ENCODE measurements around the gene KRTAP5-6.
A peak's percentile ranks its signal among the peaks of the same experiment; 100 is the strongest.

Gene KRTAP5-6

DNA sequence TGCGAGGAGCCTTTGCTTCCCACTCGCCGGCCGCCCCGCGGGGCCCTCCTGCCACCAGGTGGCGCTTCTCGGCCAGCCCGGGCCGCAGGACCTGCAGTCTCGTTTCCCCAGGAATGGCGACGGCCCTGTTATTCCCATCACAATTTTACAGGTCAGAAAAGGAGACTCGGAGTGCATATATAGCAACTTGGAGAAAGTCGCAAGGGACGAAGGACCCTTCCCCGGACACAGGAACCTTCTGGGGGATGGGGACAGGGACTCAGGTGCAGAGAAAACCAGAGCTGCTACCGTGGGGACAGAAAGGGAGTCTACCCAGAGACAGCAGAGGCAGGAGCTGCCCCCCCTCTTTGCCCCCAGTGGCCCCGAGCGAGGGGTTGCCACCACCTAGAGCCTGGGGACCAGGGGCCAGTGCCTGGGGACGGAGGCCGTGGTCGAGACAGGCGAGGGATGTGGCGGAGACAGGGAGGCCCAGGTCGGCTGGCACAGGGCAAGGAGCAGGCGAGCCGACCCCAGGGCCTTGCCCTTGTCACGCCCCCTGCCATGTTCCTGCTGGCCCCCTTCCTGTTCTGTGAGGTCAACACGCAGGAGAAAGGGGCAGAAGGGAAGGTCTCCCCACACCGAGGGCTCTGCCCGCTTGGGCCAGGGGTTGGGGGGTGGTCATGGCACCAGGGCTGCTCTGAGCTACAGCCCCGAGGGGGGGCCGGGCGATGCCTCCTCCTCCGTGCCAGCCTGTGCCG lies 3.5 kb upstream of the KRTAP5-6 start:
- DNase-seq (ENCODE audit: extremely low read depth, low read depth) = peak; percentile 15
- TF ChIP-seq, protein P1, sequence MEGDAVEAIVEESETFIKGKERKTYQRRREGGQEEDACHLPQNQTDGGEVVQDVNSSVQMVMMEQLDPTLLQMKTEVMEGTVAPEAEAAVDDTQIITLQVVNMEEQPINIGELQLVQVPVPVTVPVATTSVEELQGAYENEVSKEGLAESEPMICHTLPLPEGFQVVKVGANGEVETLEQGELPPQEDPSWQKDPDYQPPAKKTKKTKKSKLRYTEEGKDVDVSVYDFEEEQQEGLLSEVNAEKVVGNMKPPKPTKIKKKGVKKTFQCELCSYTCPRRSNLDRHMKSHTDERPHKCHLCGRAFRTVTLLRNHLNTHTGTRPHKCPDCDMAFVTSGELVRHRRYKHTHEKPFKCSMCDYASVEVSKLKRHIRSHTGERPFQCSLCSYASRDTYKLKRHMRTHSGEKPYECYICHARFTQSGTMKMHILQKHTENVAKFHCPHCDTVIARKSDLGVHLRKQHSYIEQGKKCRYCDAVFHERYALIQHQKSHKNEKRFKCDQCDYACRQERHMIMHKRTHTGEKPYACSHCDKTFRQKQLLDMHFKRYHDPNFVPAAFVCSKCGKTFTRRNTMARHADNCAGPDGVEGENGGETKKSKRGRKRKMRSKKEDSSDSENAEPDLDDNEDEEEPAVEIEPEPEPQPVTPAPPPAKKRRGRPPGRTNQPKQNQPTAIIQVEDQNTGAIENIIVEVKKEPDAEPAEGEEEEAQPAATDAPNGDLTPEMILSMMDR (IDR thresholded peaks at IDR 0.05; ENCODE audit: low read depth, low read length) = peak; percentile 96

DNA sequence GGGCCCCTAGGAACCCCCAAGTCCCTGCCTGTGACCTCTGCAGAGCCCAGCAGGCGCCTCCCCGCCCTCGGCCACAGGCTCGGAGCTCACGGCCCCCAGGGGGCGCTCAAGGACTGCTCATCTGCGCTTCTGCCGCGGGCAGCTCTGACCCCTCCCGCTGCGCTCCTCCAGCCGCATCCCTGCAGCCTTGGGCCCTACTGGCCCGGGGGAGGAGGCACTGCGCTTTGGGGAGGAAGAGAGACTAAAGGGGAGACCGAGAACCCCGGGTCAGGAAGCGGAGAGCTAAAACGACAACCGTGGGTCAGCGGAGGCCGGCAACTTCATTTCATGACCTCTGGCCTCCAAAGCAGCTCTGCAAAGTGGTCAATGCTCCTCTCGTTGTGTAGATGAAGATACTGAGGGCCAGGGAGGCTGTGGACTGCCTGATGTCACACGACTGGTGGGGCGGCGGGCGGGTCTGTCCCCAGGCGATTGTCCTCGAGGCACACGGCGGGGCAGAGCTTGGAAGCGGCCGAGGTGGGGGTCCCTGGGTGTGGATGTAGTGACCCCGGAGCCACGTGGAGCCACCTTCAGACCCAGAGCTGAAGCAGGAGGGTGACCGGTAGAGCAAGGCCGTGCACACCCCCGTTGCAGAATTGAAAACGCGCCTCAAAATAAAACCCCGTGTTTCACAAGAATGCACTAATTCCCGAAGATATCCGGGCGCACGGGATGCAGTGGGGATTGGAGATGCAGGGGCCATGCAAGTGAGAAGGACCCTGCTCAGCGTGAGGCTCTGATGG lies 2.7 kb upstream of the KRTAP5-6 start:
- peak; percentile 25 for DNase-seq (ENCODE audit: extremely low read depth, low read depth)
- TF ChIP-seq, protein P1 (IDR thresholded peaks at IDR 0.05; ENCODE audit: low read depth, low read length) = peak; percentile 85

DNA sequence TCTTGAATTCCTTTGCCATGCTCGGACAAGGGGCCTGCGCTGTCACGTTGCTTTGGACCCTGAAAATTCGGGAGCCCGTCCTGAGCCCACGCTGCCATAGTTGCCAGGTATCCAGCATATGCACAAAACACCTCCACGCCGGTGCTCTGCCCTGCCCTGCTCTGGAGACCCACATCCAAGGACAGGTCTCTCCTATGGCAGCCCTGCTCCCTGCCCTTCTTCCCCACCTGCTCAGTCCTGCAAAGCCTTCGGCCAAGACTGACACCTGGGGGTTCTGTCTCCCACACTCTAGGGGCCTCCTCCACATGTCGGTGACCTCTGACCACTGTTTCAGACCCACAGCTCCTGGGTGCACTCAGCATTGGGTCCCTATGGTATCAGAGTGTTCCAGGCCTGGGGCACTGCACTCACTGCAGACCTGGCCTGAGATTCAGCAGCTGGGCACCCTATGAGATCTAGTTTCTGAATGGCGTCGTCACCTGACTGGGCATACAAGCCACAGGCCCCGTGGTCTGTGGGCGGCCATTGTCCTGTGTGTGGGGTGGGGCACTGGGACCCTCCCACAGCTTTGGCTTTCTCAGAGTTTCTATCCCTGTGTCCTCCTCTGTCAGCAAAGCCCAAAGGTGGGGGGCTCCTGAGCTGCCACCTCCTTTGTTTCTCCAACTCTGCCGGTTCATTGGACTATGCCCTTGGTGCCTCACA lies 2.0 kb upstream of the KRTAP5-6 start:
- DNase-seq (ENCODE audit: extremely low read depth, low read depth) = no peak
- TF ChIP-seq, protein P1 (IDR thresholded peaks at IDR 0.05; ENCODE audit: low read depth, low read length) = no peak

DNA sequence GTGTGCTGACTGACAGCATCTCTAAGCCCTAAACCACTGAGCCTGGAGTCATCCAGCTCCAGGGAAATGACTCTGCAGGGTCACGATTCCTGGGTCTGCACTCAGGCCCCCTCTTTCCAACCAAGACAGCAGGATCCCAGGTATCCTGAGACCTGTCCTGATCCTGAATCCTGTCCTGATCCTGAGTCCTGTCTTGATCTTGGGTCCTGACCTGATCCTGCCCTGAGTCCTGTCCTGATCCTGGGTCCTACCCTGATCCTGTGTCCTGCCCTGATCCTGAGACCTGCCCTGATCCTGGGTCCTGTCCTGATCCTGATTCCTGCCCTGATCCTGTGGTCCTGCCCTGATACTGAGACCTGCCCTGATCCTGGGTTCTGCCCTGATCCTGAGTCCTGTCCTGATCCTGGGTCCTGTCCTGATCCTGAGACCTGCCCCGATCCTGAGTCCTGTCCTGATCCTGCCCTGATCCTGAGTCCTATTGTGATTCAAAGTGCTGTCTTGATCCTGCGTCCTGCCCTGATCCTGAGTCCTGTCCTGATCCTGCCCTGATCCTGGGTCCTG lies 1.4 kb upstream of the KRTAP5-6 start:
- no peak for DNase-seq (ENCODE audit: extremely low read depth, low read depth)
- TF ChIP-seq, protein P1 (IDR thresholded peaks at IDR 0.05; ENCODE audit: low read depth, low read length) = no peak

DNA sequence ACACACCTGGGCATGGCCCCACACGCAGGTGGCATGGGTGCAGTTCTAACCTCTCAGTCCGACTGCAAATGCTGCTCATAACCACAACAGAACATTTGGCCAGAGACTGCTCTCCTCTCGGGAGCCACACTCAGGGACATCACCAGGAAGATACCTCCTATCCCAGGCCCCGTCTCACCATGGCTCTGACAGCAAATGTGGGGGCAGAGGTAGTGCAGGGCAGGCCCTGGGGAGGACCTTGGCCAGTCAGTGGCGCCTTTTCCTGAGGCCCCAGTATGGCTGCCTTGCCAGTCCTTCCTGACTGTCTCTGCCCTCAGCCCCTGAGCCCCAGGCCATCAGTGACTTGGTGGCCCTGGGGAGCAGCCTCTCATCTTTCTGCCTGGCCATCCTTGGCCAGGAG lies 2.8 kb downstream of the KRTAP5-6 start:
- TF ChIP-seq, protein P1 (IDR thresholded peaks at IDR 0.05; ENCODE audit: low read depth, low read length) = no peak
- no peak for DNase-seq (ENCODE audit: extremely low read depth, low read depth)

DNA sequence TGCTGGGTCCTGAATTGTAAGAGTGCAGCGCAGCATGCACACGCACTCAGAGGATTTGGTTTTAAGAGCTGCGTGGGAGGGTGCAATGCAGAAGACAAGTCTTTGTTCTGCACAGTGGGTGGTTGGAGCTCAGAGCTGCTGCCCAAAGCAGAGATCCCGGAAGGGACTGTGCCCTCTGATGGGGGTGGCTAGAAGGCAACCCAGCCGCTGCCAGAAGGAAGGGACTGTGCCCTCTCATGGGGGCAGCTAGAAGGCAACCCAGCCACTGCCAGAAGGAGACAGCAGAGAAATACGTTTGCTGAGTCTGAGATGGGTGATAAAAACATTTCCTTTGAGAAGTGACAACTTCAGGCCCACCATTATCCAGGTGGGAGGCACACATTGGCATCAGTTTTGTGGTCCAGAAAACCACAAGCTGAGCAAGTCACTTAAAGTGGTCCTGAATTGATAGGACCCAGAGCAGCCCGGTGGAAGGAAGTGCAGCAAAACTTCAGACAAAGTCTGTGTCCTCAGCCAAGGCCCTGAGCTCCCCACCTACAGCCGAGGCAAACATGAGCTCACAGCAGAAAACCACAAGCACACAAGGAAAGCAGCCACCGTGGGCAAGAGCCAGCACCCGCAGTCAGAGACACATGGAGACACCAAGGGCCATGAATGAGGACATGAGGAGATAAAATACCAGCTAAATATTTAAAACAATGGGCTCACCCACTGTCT lies 4.3 kb downstream of the KRTAP5-6 start:
- TF ChIP-seq, protein P1 (IDR thresholded peaks at IDR 0.05; ENCODE audit: low read depth, low read length) = no peak
- DNase-seq (ENCODE audit: extremely low read depth, low read depth) = no peak
